Measurements from ENCODE around the gene IGFL3. TPM values are rescaled to one million over a fixed set of nuclear protein-coding genes. Genes with fewer than 3 reads are reported as not detected.

Gene IGFL3
- total and polyA plus RNA-seq, 2 of the 13 experiments (the other 11 are each of a cell fraction or from before 2014, with no cell fraction given), result not detected

GRCh38 chr19:46076951-46077814 is 47.3 kb downstream of the IGFL3 start (continued):
- TF ChIP-seq, protein P1, sequence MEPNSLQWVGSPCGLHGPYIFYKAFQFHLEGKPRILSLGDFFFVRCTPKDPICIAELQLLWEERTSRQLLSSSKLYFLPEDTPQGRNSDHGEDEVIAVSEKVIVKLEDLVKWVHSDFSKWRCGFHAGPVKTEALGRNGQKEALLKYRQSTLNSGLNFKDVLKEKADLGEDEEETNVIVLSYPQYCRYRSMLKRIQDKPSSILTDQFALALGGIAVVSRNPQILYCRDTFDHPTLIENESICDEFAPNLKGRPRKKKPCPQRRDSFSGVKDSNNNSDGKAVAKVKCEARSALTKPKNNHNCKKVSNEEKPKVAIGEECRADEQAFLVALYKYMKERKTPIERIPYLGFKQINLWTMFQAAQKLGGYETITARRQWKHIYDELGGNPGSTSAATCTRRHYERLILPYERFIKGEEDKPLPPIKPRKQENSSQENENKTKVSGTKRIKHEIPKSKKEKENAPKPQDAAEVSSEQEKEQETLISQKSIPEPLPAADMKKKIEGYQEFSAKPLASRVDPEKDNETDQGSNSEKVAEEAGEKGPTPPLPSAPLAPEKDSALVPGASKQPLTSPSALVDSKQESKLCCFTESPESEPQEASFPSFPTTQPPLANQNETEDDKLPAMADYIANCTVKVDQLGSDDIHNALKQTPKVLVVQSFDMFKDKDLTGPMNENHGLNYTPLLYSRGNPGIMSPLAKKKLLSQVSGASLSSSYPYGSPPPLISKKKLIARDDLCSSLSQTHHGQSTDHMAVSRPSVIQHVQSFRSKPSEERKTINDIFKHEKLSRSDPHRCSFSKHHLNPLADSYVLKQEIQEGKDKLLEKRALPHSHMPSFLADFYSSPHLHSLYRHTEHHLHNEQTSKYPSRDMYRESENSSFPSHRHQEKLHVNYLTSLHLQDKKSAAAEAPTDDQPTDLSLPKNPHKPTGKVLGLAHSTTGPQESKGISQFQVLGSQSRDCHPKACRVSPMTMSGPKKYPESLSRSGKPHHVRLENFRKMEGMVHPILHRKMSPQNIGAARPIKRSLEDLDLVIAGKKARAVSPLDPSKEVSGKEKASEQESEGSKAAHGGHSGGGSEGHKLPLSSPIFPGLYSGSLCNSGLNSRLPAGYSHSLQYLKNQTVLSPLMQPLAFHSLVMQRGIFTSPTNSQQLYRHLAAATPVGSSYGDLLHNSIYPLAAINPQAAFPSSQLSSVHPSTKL (CRISPR knock-in tag; IDR thresholded peaks at IDR 0.05), result peak; percentile 58; the same call in 1 of the 2 replicates
- peak; percentile 48; the same call in 1 of the 2 replicates for TF ChIP-seq SALL1 (CRISPR knock-in tag; IDR thresholded peaks at IDR 0.05)
- TF ChIP-seq ZNF776 (CRISPR knock-in tag; IDR thresholded peaks at IDR 0.05), result no peak
- TF ChIP-seq MIXL1 (CRISPR knock-in tag; IDR thresholded peaks at IDR 0.05), result peak; percentile 22; the same call in 1 of the 2 replicates
- TF ChIP-seq ZNF773 (CRISPR knock-in tag; IDR thresholded peaks at IDR 0.05; ENCODE audit: borderline replicate concordance), result no peak
- no peak for TF ChIP-seq ZNF629 (CRISPR knock-in tag; conservative IDR thresholded peaks at IDR 0.05)
- TF ChIP-seq NFKB2 (CRISPR knock-in tag; IDR thresholded peaks at IDR 0.05; ENCODE audit: borderline replicate concordance), result no peak
- TF ChIP-seq ZNF446 (CRISPR knock-in tag; IDR thresholded peaks at IDR 0.05), result no peak
- no peak for TF ChIP-seq PHB2 (IDR thresholded peaks at IDR 0.05; ENCODE audit: partially characterized antibody)
- no peak for TF ChIP-seq NR2F6 (IDR thresholded peaks at IDR 0.05)
- TF ChIP-seq NR2F6 (CRISPR knock-in tag; IDR thresholded peaks at IDR 0.05), result 0 out of 2 replicates have a peak, but pooled peaks have one; percentile 7
- no peak for TF ChIP-seq GMEB2 (CRISPR knock-in tag; IDR thresholded peaks at IDR 0.05; ENCODE audit: low read depth)
- TF ChIP-seq, protein P2, sequence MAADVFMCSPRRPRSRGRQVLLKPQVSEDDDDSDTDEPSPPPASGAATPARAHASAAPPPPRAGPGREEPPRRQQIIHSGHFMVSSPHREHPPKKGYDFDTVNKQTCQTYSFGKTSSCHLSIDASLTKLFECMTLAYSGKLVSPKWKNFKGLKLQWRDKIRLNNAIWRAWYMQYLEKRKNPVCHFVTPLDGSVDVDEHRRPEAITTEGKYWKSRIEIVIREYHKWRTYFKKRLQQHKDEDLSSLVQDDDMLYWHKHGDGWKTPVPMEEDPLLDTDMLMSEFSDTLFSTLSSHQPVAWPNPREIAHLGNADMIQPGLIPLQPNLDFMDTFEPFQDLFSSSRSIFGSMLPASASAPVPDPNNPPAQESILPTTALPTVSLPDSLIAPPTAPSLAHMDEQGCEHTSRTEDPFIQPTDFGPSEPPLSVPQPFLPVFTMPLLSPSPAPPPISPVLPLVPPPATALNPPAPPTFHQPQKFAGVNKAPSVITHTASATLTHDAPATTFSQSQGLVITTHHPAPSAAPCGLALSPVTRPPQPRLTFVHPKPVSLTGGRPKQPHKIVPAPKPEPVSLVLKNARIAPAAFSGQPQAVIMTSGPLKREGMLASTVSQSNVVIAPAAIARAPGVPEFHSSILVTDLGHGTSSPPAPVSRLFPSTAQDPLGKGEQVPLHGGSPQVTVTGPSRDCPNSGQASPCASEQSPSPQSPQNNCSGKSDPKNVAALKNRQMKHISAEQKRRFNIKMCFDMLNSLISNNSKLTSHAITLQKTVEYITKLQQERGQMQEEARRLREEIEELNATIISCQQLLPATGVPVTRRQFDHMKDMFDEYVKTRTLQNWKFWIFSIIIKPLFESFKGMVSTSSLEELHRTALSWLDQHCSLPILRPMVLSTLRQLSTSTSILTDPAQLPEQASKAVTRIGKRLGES (CRISPR knock-in tag; IDR thresholded peaks at IDR 0.05; ENCODE audit: borderline replicate concordance), result no peak
- TF ChIP-seq ESRRA (CRISPR knock-in tag; IDR thresholded peaks at IDR 0.05; ENCODE audit: low read depth), result no peak; the same call in 1 of the 2 replicates
- TF ChIP-seq HNF4G (IDR thresholded peaks at IDR 0.05; ENCODE audit: borderline replicate concordance, low read depth, low read length), result no peak
- TF ChIP-seq HNF4G (CRISPR knock-in tag; IDR thresholded peaks at IDR 0.05; ENCODE audit: borderline replicate concordance, low read depth), result no peak
- TF ChIP-seq ZNF333 (CRISPR knock-in tag; IDR thresholded peaks at IDR 0.05; ENCODE audit: borderline replicate concordance), result no peak
- 0 out of 2 replicates have a peak, but pooled peaks have one; percentile 16 for TF ChIP-seq ZNF12 (CRISPR knock-in tag; IDR thresholded peaks at IDR 0.05)
- TF ChIP-seq TGIF2 (CRISPR knock-in tag; IDR thresholded peaks at IDR 0.05), result 0 out of 2 replicates have a peak, but pooled peaks have one; percentile 16
- 0 out of 2 replicates have a peak, but pooled peaks have one; percentile 33 for TF ChIP-seq IRF9 (CRISPR knock-in tag; IDR thresholded peaks at IDR 0.05; ENCODE audit: borderline replicate concordance)
- no peak for TF ChIP-seq ZFP36 (IDR thresholded peaks at IDR 0.05; ENCODE audit: borderline replicate concordance, low read depth, low read length, partially characterized antibody)

Measured in HepG2 (cell line).